Measurements from ENCODE around the gene SMARCC2. TPM values are rescaled to one million over a fixed set of nuclear protein-coding genes. Genes with fewer than 3 reads are reported as not detected.

SMARCC2 gene
- total RNA-seq, 1 experiment from 2014 or later, result 94.8 TPM

DNA sequence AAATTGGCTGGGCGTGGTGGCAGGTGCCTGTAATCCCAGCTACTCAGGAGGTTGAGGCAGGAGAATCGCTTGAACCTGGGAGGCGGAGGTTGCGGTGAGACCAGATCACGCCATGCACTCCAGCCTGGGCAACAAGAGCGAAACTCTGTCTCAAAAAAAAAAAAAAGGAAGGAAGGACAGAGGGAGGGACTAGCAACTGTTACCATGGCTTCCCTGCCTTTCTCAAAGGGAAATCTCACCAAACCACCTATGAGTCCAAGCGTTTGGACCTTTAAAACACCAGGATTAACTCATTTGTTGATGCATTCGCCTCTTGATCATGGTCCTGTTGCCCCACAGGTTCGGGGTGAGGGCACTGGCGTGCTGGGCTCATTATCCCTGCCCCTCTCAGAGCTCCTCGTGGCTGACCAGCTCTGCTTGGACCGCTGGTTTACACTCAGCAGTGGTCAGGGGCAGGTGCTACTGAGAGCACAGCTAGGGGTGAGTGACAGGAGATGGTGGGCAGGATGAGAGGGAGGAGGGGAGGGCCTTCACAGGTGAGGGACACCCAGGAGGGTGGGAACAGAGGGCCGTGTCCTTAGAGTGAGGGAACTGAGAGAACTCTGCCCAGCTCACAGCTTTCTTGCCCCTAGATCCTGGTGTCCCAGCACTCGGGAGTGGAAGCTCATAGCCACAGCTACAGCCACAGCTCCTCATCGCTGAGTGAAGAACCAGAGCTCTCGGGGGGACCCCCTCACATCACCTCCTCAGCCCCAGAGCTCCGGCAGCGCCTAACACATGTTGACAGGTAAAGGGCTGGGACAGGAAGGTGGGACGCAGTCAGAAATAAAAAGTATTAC, 47.1 kb downstream of the SMARCC2 start:
- Mint-ChIP-seq H3K9me3 (ENCODE audit: unreplicated experiment) (no peaks in the 10 kb centered on the region), H3K27ac (ENCODE audit: unreplicated experiment) (no peak overlapping the region), H3K4me1 (ENCODE audit: low read depth, unreplicated experiment) (no peaks in the 10 kb centered on the region), H3K4me3 (ENCODE audit: unreplicated experiment) (no peak overlapping the region), H3K27me3 (ENCODE audit: insufficient read depth, unreplicated experiment) (no peaks in the 10 kb centered on the region), H3K36me3 (ENCODE audit: insufficient read depth, unreplicated experiment) (peaks cover 62% of the 10 kb centered on the region)
- TF ChIP-seq, protein P1, sequence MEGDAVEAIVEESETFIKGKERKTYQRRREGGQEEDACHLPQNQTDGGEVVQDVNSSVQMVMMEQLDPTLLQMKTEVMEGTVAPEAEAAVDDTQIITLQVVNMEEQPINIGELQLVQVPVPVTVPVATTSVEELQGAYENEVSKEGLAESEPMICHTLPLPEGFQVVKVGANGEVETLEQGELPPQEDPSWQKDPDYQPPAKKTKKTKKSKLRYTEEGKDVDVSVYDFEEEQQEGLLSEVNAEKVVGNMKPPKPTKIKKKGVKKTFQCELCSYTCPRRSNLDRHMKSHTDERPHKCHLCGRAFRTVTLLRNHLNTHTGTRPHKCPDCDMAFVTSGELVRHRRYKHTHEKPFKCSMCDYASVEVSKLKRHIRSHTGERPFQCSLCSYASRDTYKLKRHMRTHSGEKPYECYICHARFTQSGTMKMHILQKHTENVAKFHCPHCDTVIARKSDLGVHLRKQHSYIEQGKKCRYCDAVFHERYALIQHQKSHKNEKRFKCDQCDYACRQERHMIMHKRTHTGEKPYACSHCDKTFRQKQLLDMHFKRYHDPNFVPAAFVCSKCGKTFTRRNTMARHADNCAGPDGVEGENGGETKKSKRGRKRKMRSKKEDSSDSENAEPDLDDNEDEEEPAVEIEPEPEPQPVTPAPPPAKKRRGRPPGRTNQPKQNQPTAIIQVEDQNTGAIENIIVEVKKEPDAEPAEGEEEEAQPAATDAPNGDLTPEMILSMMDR (IDR thresholded peaks at IDR 0.05; ENCODE audit: insufficient read depth in 1 of 2, low read depth in 1 of 2, low read length in 1 of 2, severe bottlenecking in 1 of 2, unreplicated experiment in 1 of 2), result no peak
- no peak for DNase-seq
- H3K9me3 ChIP-seq, result no peaks in the 10 kb centered on the region; the same call in 1 of the 2 replicates
- H3K27me3 ChIP-seq (replicated peaks; ENCODE audit: control insufficient read depth, insufficient read depth, low read length), result no peaks in the 10 kb centered on the region
- H3K4me1 ChIP-seq, result no peaks in the 10 kb centered on the region; the same call in 1 of the 2 replicates
- POLR2A ChIA-PET, result interaction anchor here (0.5 kb wide), 1 partner anchor 77 kb away, joined by 8 read pairs; no protein-coding TSS in a partner anchor
- intact Hi-C loops (cut with micrococcal nuclease; ENCODE audit: unreplicated experiment), result no loop called here
- CTCF ChIA-PET, result interaction anchor here (1.2 to 1.7 kb wide), 3 partner anchors 9 to 23 kb away, joined by 3 to 4 read pairs (median 3); partner anchors contain the start of gene ESYT1
- no peaks in the 10 kb centered on the region for H3K36me3 ChIP-seq (ENCODE audit: control insufficient read depth, insufficient read depth, low read length)
- no TSS peak for BruUV-seq (replicated peaks)
- no peak overlapping the region for H3K4me3 ChIP-seq (ENCODE audit: low read depth, low read length)

DNA sequence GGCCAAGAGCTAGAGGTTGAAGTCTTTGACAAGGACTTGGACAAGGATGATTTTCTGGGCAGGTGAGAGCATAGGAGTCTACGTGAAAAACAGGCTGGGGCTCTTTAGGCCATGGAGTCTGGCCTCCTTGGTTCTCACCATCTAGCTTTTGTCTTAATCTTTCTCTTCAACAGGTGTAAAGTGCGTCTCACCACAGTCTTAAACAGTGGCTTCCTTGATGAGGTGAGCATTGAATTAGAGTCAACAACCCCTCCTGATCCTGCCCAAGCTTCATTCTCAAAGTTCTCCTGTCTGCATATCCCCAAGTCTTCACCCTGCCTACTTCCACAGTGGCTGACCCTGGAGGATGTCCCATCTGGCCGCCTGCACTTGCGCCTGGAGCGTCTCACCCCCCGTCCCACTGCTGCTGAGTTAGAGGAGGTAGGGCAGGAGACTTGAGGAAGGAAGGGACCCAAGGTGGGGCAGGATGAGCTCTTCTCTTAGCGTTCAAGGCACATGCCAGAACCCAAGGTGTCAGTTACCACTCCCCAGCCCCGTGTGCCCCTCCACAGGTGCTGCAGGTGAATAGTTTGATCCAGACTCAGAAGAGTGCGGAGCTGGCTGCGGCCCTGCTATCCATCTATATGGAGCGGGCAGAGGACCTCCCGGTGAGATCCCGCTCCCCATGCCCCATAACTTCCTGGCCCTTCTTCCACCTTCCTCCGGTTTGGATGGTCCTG, 51.3 kb downstream of the SMARCC2 start:
- peaks cover 6% of the 10 kb centered on the region for H3K36me3 ChIP-seq (ENCODE audit: control insufficient read depth, insufficient read depth, low read length)
- BruUV-seq (replicated peaks), result TSS peak; percentile 13
- CTCF ChIA-PET, result interaction anchor here (0.5 to 1.1 kb wide), 2 partner anchors 10 to 82 kb away, joined by 3 read pairs; partner anchors contain the start of gene ESYT1

DNA sequence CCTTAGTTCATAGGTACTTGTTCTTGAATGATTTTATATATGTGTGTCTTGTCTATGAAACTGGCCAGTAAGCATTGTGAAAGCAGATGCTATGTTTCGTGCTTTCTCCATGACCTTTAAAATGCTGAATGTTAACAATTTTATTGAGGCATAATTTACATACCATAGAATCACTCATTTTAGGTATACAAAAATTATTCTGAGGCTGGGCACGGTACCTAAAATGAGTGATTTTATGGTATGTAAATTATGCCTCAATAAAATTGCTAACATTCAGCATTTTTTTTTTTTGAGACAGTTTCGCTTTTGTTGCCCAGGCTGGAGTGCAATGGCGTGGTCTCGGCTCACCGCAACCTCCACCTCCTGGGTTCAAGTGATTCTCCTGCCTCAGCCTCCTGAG, 54.4 kb downstream of the SMARCC2 start:
- Histone ChIP-seq H3K36me3 (ENCODE audit: control insufficient read depth, insufficient read depth, low read length) (peaks cover 11% of the 10 kb centered on the region), H3K4me1 (peaks cover 10% of the 10 kb centered on the region), H3K9me3 (no peaks in the 10 kb centered on the region), H3K4me3 (ENCODE audit: low read depth, low read length) (no peak overlapping the region), H3K27me3 (replicated peaks; ENCODE audit: control insufficient read depth, insufficient read depth, low read length) (no peaks in the 10 kb centered on the region)
- H3K4me1 Mint-ChIP-seq (ENCODE audit: low read depth, unreplicated experiment), result peaks cover 15% of the 10 kb centered on the region
- no peaks in the 10 kb centered on the region for H3K27me3 Mint-ChIP-seq (ENCODE audit: insufficient read depth, unreplicated experiment)
- BruUV-seq (replicated peaks), result no TSS peak
- intact Hi-C loops (cut with micrococcal nuclease; ENCODE audit: unreplicated experiment), result no loop called here
- ChIA-PET POLR2A (no interaction called here), CTCF (no interaction called here)
- DNase-seq, result no peak
- H3K9me3 Mint-ChIP-seq (ENCODE audit: unreplicated experiment), result no peaks in the 10 kb centered on the region
- H3K27ac Mint-ChIP-seq (ENCODE audit: unreplicated experiment), result no peak overlapping the region
- H3K4me3 Mint-ChIP-seq (ENCODE audit: unreplicated experiment), result no peak overlapping the region
- peaks cover 85% of the 10 kb centered on the region for H3K36me3 Mint-ChIP-seq (ENCODE audit: insufficient read depth, unreplicated experiment)
- TF ChIP-seq, protein P1 (IDR thresholded peaks at IDR 0.05; ENCODE audit: insufficient read depth in 1 of 2, low read depth in 1 of 2, low read length in 1 of 2, severe bottlenecking in 1 of 2, unreplicated experiment in 1 of 2), result no peak

More for the DNA sequence above, 51.3 kb downstream of the SMARCC2 start:
- H3K27me3 Mint-ChIP-seq (ENCODE audit: insufficient read depth, unreplicated experiment), result no peaks in the 10 kb centered on the region
- intact Hi-C loops (cut with micrococcal nuclease; ENCODE audit: unreplicated experiment), result no loop called here
- no peaks in the 10 kb centered on the region for H3K4me1 Mint-ChIP-seq (ENCODE audit: low read depth, unreplicated experiment)
- no peak overlapping the region for H3K4me3 ChIP-seq (ENCODE audit: low read depth, low read length)
- H3K9me3 Mint-ChIP-seq (ENCODE audit: unreplicated experiment), result no peaks in the 10 kb centered on the region
- no peaks in the 10 kb centered on the region for H3K4me1 ChIP-seq
- H3K9me3 ChIP-seq, result no peaks in the 10 kb centered on the region
- TF ChIP-seq, protein P1 (IDR thresholded peaks at IDR 0.05; ENCODE audit: insufficient read depth in 1 of 2, low read depth in 1 of 2, low read length in 1 of 2, severe bottlenecking in 1 of 2, unreplicated experiment in 1 of 2), result no peak
- H3K4me3 Mint-ChIP-seq (ENCODE audit: unreplicated experiment), result no peak overlapping the region
- POLR2A ChIA-PET, result no interaction called here
- DNase-seq, result no peak
- H3K27me3 ChIP-seq (replicated peaks; ENCODE audit: control insufficient read depth, insufficient read depth, low read length), result no peaks in the 10 kb centered on the region
- H3K27ac Mint-ChIP-seq (ENCODE audit: unreplicated experiment), result no peak overlapping the region
- H3K36me3 Mint-ChIP-seq (ENCODE audit: insufficient read depth, unreplicated experiment), result peaks cover 78% of the 10 kb centered on the region
